ENCODE measurements around the gene MAP3K13. TPM values are rescaled to one million over a fixed set of nuclear protein-coding genes. Genes with fewer than 3 reads are reported as not detected.

The MAP3K13 gene
- total and polyA plus RNA-seq, 9 donors = 14.5 to 40.5 (median 28.0) TPM

DNA sequence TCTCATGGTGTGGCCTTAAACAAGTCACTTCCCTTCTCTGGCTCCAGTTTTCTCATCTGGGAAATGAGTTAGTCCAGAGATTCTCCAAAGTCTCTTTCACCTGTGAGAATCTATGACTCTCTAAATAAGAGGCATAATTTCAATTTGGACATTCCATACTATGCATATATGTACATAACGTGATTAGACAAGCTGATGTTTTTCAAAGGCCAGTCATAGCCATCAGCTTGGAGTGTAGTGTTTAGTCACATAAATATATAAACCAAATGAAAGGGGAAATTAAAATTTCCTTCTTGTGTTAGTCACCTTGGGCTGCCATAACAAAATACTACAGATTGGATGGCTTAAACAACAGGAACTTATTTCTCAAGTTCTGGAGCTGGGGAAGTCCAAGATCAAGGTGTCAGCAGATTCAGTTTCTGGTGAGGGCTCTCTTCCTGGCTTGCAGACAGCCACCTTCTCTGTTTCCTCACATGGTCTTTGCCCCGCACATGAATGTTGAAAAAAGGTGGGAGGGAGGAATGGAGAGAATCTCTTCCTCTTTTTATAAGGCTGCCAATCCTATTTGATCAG lies 116.5 kb downstream of the MAP3K13 start:
- Histone ChIP-seq H3K36me3 (no peaks in the 10 kb centered on the region), H3K27me3 (no peaks in the 10 kb centered on the region), H3K27ac (no peak overlapping the region), H3K4me1 (ENCODE audit: insufficient read depth) (no peaks in the 10 kb centered on the region), H3K4me3 (no peak overlapping the region), H3K9me3 (no peaks in the 10 kb centered on the region)
- no peak for DNase-seq
- WGBS, 3 donors = 97 to 99% (median 97%) methylated on average over 2 of the region's 2 CpGs
- intact Hi-C loops (cut with DNase I) = no loop called here
- TF ChIP-seq POLR2A (IDR thresholded peaks at IDR 0.05) (no peak), EP300 (IDR thresholded peaks at IDR 0.05) (no peak)
- TF ChIP-seq, protein P1, sequence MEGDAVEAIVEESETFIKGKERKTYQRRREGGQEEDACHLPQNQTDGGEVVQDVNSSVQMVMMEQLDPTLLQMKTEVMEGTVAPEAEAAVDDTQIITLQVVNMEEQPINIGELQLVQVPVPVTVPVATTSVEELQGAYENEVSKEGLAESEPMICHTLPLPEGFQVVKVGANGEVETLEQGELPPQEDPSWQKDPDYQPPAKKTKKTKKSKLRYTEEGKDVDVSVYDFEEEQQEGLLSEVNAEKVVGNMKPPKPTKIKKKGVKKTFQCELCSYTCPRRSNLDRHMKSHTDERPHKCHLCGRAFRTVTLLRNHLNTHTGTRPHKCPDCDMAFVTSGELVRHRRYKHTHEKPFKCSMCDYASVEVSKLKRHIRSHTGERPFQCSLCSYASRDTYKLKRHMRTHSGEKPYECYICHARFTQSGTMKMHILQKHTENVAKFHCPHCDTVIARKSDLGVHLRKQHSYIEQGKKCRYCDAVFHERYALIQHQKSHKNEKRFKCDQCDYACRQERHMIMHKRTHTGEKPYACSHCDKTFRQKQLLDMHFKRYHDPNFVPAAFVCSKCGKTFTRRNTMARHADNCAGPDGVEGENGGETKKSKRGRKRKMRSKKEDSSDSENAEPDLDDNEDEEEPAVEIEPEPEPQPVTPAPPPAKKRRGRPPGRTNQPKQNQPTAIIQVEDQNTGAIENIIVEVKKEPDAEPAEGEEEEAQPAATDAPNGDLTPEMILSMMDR (IDR thresholded peaks at IDR 0.05) = no peak

DNA sequence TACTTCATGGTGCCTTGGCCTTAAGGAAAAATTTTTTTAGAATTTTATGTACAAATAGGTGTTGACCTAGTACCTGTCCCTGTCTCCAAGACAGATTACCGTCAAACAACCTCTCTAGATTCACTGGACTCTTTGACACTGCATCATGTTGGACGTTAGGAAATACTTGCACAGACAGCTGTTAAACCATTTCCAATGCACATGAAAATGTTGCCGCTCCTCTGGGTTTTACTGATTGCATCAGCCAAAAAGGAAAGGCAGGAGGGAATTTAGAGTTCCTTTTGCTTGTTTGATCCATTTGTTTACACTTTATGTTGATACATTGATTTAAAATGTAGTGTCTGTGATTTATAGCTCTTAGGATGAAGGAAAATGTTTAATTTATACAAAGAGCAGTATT lies 121.4 kb downstream of the MAP3K13 start:
- intact Hi-C loops (cut with DNase I) = no loop called here
- no peaks in the 10 kb centered on the region for H3K9me3 ChIP-seq
- TF ChIP-seq, protein P1 (IDR thresholded peaks at IDR 0.05) = no peak
- TF ChIP-seq EP300 (IDR thresholded peaks at IDR 0.05) = no peak
- no peak for TF ChIP-seq POLR2A (IDR thresholded peaks at IDR 0.05)
- H3K27me3 ChIP-seq = no peaks in the 10 kb centered on the region
- no peak overlapping the region for H3K4me3 ChIP-seq
- H3K27ac ChIP-seq = no peak overlapping the region
- no peaks in the 10 kb centered on the region for H3K4me1 ChIP-seq (ENCODE audit: insufficient read depth)
- DNase-seq = no peak
- no peaks in the 10 kb centered on the region for H3K36me3 ChIP-seq
- WGBS, 3 donors = 84 to 94% (median 94%) methylated on average over 3 of the region's 3 CpGs

DNA sequence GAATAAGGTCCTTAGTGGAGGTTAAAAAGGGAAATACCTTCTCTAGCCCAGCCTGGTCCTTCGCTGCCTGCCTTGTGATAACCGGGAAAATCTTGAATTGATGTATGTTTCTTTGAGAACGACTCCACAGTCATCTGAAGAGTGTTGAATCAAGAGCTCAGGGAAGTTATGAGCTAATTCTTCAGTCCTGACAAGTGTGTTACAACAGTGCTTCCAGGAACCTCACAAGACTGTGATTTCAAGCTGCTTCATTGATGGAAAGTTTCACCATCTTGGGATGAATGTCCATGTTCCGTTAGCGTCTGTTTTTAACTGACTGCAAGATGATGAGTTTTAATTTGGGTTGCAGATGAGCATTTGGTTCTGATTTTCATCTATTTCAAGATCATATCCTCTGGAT lies 123.5 kb downstream of the MAP3K13 start:
- intact Hi-C loops (cut with DNase I) = no loop called here

DNA sequence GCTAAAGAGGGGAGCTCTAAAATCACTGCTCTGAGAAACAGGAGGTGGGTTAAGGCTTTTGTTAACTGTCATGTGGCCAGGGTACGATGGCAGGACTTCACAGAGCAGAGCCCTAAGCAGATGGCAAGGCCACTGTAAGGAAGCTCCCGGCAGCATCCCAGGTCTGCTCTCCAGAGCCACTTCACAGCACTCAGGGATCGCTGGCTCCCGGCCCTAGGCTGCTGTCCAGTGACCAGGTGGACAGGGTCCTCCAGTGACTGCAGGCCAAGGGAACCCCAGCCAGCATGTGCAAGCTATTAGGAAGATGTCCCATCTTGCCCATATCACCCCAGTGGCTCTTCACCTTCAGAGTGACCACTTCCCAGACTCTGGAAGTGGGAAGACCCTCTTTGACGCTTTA lies 125.5 kb downstream of the MAP3K13 start:
- no peaks in the 10 kb centered on the region for H3K4me1 ChIP-seq (ENCODE audit: insufficient read depth)
- DNase-seq = no peak
- intact Hi-C loops (cut with DNase I) = no loop called here
- no peak overlapping the region for H3K27ac ChIP-seq
- TF ChIP-seq EP300 (IDR thresholded peaks at IDR 0.05) = no peak
- no peak for TF ChIP-seq POLR2A (IDR thresholded peaks at IDR 0.05)
- TF ChIP-seq, protein P1 (IDR thresholded peaks at IDR 0.05) = no peak
- no peak overlapping the region for H3K4me3 ChIP-seq
- WGBS, 3 donors = 83 to 92% (median 89%) methylated on average over 5 of the region's 5 CpGs
- H3K27me3 ChIP-seq = no peaks in the 10 kb centered on the region
- H3K9me3 ChIP-seq = no peaks in the 10 kb centered on the region
- no peaks in the 10 kb centered on the region for H3K36me3 ChIP-seq

More for the DNA sequence above, 123.5 kb downstream of the MAP3K13 start:
- Histone ChIP-seq H3K36me3 (no peaks in the 10 kb centered on the region), H3K4me3 (no peak overlapping the region), H3K4me1 (ENCODE audit: insufficient read depth) (no peaks in the 10 kb centered on the region), H3K27me3 (no peaks in the 10 kb centered on the region), H3K9me3 (no peaks in the 10 kb centered on the region), H3K27ac (no peak overlapping the region)
- DNase-seq = no peak
- WGBS, 3 donors = 92 to 96% (median 93%) methylated on average over 5 of the region's 5 CpGs
- TF ChIP-seq, protein P1 (IDR thresholded peaks at IDR 0.05) = no peak
- TF ChIP-seq EP300 (IDR thresholded peaks at IDR 0.05) = no peak
- TF ChIP-seq POLR2A (IDR thresholded peaks at IDR 0.05) = no peak

Data from ovary (tissue), 9 donors.